Mucosa of descending colon (tissue), 3 donors: ENCODE measurements around the gene LRP1. TPM values are rescaled to one million over a fixed set of nuclear protein-coding genes. Genes with fewer than 3 reads are reported as not detected.

ENCODE experiments used
- ATAC-seq: fragments of 200-7000 bp; cut with Tn5 transposase; one replicate; pipeline ENCODE4 v1.9.1; 2020; ENCODE audit warnings: mild to moderate bottlenecking, moderate library complexity
- DNase-seq, 3 donors: peaks; one replicate each; pipeline ENCODE4 v3.0.0-alpha.2; 2020
- H3K36me3 ChIP-seq: fragments of 200-600 bp; one replicate; pipeline ENCODE4 v1.8.0; 2021; ENCODE audit warnings: low read depth, mild to moderate bottlenecking
- H3K4me1 ChIP-seq: fragments of 200-600 bp; one replicate; pipeline ENCODE4 v1.8.0; 2021; ENCODE audit warnings: low read depth, mild to moderate bottlenecking
- H3K4me3 ChIP-seq: fragments of 200-600 bp; one replicate; pipeline ENCODE4 v1.8.0; 2021; ENCODE audit warnings: mild to moderate bottlenecking
- H3K9me3 ChIP-seq: fragments of 200-600 bp; one replicate; pipeline ENCODE4 v1.8.0; 2021; ENCODE audit warnings: mild to moderate bottlenecking
- CTCF ChIP-seq: fragments of 200-600 bp; IDR thresholded peaks from one replicate; pipeline ENCODE4 v1.8.0; 2022; ENCODE audit warnings: antibody characterized with exemption, mild to moderate bottlenecking
- intact Hi-C, 2 donors: fragments of 100-400 bp; cut with DNase I in 1 of 2; cut with micrococcal nuclease in 1 of 2; formaldehyde crosslinking; loops; one replicate each; pipeline versions ENCODE4 v1.11.0 to v1.11.1; 2022; cut with DNase I, micrococcal nuclease
- total RNA-seq, 3 donors: library from RNA; stranded (reverse); fragmentation: NEBNext Ultra II Directional in 2 of 3; extraction: Animal tissue kit (Norgen Biotek cat#: 25700) in 2 of 3; gene quantifications; one replicate each; pipeline versions ENCODE4 v1.2.1 to v1.2.4, GENCODE V29; 2021 to 2023
- donor health status: DM: no; HTN: no; CAD: no; lungs with moderate emphysema.
- donor health status: DM: no; HTN: no; CAD: no.
- donor health status: DM: no; HTN: yes; CAD: no.

LRP1 gene
- total RNA-seq, 3 donors from 2014 or later, result 128 to 223 (median 148) TPM

- Histone ChIP-seq H3K9me3 (no peaks in the 10 kb centered on the region), H3K36me3 (peaks cover 12% of the 10 kb centered on the region), H3K4me3 (no peak overlapping the region), H3K4me1 (no peaks in the 10 kb centered on the region)
- no peak for TF ChIP-seq CTCF
- ATAC-seq, result no peak
- intact Hi-C loops, result no loop called here
- DNase-seq, result no peak
Observed at GRCh38 chr12:57196439-57196838, 68.2 kb downstream of the LRP1 start.

DNA sequence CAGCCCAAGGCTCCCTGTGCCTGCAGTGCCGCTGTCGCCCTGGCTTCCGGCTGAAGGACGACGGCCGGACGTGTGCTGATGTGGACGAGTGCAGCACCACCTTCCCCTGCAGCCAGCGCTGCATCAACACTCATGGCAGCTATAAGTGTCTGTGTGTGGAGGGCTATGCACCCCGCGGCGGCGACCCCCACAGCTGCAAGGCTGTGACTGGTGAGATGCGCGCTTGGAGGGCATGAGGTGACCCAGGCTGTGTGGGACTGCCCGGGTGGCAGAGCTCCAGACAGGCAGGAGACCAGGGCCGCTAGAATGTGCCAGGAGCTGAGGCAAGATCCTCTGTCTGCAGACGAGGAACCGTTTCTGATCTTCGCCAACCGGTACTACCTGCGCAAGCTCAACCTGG, 68.7 kb downstream of the LRP1 start:
- intact Hi-C loops, result no loop called here
- Histone ChIP-seq H3K9me3 (no peaks in the 10 kb centered on the region), H3K4me1 (no peaks in the 10 kb centered on the region), H3K36me3 (peaks cover 12% of the 10 kb centered on the region), H3K4me3 (no peak overlapping the region)
- no peak for TF ChIP-seq CTCF
- DNase-seq (peak in 1 of 3 donors; percentile 41), ATAC-seq (no peak)

- peaks cover 10% of the 10 kb centered on the region for H3K36me3 ChIP-seq
- intact Hi-C loops, result no loop called here
- H3K4me1 ChIP-seq, result no peaks in the 10 kb centered on the region
- ATAC-seq (no peak), DNase-seq (no peak)
- H3K4me3 ChIP-seq, result no peak overlapping the region
- H3K9me3 ChIP-seq, result no peaks in the 10 kb centered on the region
- TF ChIP-seq CTCF, result no peak
Observed at GRCh38 chr12:57198329-57198728, 70.0 kb downstream of the LRP1 start.

GRCh38 chr12:57199191-57199590, 70.9 kb downstream of the LRP1 start:
- Histone ChIP-seq H3K4me1 (no peaks in the 10 kb centered on the region), H3K9me3 (no peaks in the 10 kb centered on the region), H3K36me3 (peaks cover 2% of the 10 kb centered on the region), H3K4me3 (no peak overlapping the region)
- ATAC-seq, result no peak
- DNase-seq, result peak in 1 of 3 donors; percentile 41
- no peak for TF ChIP-seq CTCF
- intact Hi-C loops, result no loop called here

GRCh38 chr12:57200497-57200896, 72.2 kb downstream of the LRP1 start:
- Histone ChIP-seq H3K4me3 (no peak overlapping the region), H3K4me1 (no peaks in the 10 kb centered on the region), H3K36me3 (no peaks in the 10 kb centered on the region), H3K9me3 (no peaks in the 10 kb centered on the region)
- intact Hi-C loops, result no loop called here
- TF ChIP-seq CTCF, result no peak
- no peak for ATAC-seq
- no peak for DNase-seq

GRCh38 chr12:57201219-57201618, 72.9 kb downstream of the LRP1 start:
- H3K4me3 ChIP-seq, result no peak overlapping the region
- TF ChIP-seq CTCF, result no peak
- H3K9me3 ChIP-seq, result no peaks in the 10 kb centered on the region
- no peaks in the 10 kb centered on the region for H3K4me1 ChIP-seq
- DNase-seq, result no peak
- intact Hi-C loops, result no loop called here
- no peaks in the 10 kb centered on the region for H3K36me3 ChIP-seq
- no peak for ATAC-seq
